Suprapubic skin (tissue), 3 donors: ENCODE measurements around the gene NDUFA13.

ENCODE experiments used
- CTCF ChIP-seq, 2 donors: fragments of 200-600 bp in 1 of 2; fragments of 450-650 bp in 1 of 2; sonication (generic) in 1 of 2; IDR thresholded peaks; one replicate each; pipeline ENCODE4 v1.5.1; 2016 to 2019; ENCODE audit warnings: antibody characterized with exemption in 2 of 2, mild to moderate bottlenecking in 1 of 2, moderate library complexity in 1 of 2
- POLR2A ChIP-seq, 2 donors: fragments of 450-650 bp; IDR thresholded peaks; one replicate each; pipeline ENCODE4 v1.6.1; 2017; ENCODE audit warnings: antibody characterized with exemption in 2 of 2, mild to moderate bottlenecking in 2 of 2, moderate library complexity in 2 of 2

DNA sequence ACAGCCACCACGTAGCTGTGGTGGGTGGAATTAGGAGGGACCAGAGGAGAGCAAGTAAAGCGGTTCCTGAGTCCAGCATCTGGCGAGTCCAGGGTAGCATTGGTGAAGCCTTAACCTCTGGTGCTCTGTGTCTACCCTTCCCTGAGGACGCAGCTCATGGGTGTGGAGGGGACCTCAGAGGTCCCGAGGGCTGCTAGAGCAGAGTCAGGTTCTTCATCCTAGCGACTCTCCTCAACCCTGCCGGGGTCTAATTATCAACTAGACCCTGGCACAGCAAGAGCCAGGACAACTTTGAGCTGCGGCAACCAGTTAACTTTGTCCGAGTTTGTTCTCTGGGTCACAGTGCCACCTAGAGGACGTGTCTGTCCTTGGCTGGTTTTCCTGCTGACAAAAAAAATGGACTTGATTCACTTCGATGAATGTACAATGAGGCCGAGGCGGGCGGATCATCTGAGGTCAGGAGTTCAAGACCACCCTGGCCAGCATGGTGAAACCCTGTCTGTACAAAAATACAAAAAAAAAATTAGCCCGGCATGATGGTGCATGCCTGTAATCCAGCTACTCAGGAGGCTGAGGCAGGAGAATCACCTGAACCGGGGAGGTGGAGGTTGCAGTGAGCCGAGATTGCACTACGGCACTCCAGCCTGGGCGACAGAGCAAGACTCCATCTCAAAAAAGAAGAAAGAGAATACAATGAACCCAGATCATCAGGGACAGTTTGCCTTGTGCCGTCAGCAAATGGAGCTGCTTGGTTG lies 25.6 kb upstream of the NDUFA13 start:
- TF ChIP-seq CTCF (IDR thresholded peaks at IDR 0.05) = peak; percentile 70 to 73
- TF ChIP-seq POLR2A (IDR thresholded peaks at IDR 0.05) = no peak
